Stimulated activated naive CD8-positive, alpha-beta T cell treated with anti-CD3 and anti-CD28 coated beads, Interleukin-15, Interleukin-2, amounts not matched to agents 100 U/mL and 50 U/mL, for 24 hours (primary cell): ENCODE results near the gene NBPF19.
"Not testable (repeated sequence)": the region's sequence is repeated elsewhere in the genome, so short reads cannot be mapped to it uniquely, and the experiment has no call there.

Source experiments
- ATAC-seq: fragments of 150-1000 bp; cut with Tn5 transposase; one replicate; pipeline ENCODE4 v1.10.0; 2021
- DNase-seq: peaks from one replicate; pipeline ENCODE4 v3.0.0; 2021

NBPF19 gene, protein sequence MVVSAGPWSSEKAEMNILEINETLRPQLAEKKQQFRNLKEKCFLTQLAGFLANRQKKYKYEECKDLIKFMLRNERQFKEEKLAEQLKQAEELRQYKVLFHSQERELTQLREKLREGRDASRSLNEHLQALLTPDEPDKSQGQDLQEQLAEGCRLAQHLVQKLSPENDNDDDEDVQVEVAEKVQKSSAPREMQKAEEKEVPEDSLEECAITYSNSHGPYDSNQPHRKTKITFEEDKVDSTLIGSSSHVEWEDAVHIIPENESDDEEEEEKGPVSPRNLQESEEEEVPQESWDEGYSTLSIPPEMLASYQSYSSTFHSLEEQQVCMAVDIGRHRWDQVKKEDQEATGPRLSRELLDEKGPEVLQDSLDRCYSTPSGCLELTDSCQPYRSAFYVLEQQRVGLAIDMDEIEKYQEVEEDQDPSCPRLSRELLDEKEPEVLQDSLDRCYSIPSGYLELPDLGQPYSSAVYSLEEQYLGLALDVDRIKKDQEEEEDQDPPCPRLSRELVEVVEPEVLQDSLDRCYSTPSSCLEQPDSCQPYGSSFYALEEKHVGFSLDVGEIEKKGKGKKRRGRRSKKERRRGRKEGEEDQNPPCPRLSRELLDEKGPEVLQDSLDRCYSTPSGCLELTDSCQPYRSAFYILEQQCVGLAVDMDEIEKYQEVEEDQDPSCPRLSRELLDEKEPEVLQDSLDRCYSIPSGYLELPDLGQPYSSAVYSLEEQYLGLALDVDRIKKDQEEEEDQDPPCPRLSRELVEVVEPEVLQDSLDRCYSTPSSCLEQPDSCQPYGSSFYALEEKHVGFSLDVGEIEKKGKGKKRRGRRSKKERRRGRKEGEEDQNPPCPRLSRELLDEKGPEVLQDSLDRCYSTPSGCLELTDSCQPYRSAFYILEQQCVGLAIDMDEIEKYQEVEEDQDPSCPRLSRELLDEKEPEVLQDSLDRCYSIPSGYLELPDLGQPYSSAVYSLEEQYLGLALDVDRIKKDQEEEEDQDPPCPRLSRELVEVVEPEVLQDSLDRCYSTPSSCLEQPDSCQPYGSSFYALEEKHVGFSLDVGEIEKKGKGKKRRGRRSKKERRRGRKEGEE (N-terminal part only)

DNA sequence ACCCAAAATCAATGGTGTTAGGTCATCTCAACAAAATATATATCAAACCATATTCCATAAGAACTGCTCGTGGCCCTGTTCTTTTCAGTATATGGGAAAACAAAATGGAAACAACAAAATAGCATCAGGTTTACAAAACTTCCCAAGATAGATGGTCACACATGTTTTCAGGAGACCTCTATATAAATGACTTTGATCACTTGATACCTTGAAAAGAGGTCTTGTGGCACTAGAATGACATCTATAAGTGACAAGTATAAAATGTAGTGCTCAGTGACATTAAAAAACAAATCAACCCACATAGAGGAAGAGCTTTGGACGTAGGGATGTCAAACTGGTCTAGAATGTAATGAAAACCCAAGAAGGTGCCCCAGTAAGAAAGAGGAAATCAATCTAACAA, at the start of gene NBPF19:
Gene NBPF19 (plus strand): TSS at position 301 of the 400 bp plus-strand sequence. CDS start 888 bp downstream, outside the sequence.
- ATAC-seq, DNase-seq: not testable (repeated sequence)

DNA sequence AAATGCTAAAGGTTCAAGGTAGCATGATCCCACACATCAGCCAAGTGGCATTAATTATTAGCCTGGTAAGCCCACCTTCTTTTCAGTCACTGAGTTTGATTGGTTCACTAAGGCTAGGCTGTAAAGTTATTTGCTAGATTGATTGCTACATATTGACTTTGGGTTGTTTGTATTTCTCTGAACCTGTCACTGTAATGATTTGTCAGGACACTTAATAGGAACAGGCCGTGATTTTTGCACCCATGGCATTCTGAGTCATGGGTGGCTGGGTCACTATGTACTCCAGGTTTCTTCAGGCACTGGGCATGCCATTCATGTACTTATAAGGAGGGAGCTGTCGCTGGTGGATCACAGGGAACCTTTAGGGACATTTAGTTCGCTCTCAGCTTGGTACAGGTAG, 46.5 kb upstream of the NBPF19 start:
- not testable (repeated sequence) for DNase-seq, ATAC-seq

DNA sequence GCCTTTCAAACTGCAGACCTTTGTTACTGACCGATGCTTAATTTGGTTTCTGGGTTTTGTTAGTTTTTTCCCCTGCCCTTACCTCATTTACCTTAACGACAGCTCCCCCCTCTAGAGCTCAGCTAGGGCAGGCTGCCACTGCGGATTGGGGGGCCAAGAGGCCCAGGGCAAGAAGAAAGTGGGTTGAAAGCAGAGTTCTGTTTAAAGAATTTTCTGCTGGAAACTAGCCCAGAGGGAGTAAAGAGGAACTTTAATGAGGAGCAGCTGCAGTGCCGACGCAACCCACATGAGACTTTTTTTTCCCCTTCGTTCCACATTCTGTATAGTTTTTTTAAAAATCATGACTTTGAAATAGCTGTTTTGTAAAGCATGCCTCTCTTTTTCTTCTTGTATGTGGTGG, 29.4 kb upstream of the NBPF19 start:
- DNase-seq, ATAC-seq: not testable (repeated sequence)

DNA sequence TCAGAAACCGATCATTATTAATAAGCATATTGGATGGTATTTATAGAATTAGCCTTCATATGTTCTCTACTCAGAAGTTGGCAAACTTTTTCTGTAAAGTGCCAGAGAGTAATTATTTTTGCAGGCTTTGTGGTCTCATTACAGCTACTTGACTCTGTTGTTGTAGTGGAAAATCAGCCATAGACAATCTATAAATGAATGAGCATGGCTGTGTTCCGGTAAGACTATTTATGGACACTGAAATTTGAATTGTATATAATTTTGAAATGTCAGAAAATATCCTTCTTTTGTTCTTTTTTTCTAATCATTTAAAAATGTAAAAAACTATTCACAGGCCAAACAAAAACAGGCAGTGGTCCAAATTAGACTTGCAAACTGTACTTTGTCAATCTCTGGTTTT, 22.6 kb upstream of the NBPF19 start:
- not testable (repeated sequence) for DNase-seq, ATAC-seq

DNA sequence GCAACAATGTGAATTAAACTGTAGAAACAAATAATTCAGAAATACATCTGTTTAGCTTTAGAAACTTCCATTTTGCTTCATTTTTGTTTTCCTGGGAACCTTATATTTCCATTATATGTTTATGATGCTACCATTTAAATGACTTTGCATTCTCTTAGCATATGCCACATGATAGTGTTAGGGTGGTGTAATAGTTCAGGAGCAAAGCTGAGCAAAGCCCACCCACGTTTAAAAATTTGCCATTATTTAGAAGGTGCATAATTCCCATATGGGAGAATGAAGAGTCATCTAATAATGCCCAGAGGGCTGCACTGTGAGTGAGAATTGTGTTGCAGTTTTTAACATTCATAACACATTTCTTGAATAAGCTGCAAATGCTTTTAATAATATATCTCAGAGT, 22.2 kb upstream of the NBPF19 start:
- DNase-seq, ATAC-seq: not testable (repeated sequence)

DNA sequence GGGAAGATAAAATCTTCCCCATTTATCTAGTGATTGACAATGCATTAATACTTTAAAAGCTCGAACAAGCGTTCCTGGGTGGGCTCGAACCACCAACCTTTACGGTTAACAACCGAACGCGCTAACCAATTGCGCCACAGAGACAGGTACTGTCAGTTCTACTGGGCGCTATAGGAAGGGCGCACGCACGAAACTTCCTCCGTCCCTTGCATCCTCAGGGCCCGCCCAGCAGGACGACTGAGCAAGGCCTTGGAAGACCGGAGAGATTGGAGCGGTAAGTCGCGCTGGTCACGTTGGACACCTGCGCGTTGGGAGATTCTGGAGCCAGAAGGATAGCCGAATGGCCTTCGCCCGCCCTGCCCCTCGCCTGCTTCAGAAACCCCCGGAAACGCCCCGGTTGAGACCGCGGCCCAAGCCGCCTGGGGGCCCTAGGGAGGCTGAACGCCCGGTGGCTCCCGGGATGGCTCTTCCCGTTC, 83.5 kb downstream of the NBPF19 start:
- ATAC-seq: not testable (repeated sequence)

DNA sequence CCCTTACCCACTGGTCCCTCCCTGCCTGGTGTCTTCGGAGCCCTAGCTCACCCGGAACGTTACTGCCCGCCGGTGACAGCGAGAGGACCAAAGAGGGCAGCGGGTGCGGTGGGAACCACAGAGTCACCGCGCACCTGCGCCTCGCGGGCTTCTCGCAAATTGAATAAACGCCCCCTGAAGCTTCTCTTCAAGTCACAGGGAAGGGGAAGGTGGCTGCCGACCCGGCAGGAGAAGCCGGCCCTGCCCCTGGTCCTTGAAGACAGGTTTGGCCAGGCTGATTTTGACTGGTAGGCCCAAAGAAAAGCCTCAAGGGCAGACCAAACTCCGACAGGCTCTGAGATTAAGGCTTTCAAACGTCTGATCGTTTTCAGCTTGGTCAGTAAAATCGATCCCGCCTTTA, 87.0 kb downstream of the NBPF19 start:
- DNase-seq, ATAC-seq: not testable (repeated sequence)

More for the DNA sequence above, 83.5 kb downstream of the NBPF19 start:
- DNase-seq: peak; percentile 74

DNA sequence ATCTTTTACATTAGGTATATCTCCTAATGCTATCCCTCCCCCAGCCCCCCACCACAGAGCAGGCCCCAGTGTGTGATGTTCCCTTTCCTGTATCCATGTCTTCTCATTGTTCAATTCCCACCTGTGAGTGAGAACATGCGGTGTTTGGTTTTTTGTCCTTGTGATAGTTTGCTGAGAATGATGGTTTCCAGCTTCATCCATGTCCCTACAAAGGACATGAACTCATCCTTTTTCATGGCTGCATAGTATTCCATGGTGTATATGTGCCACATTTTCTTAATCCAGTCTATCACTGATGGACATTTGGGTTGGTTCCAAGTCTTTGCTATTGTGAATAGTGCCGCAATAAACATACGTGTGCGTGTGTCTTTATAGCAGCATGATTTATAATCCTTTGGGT, 90.6 kb downstream of the NBPF19 start:
- not testable (repeated sequence) for DNase-seq, ATAC-seq

DNA sequence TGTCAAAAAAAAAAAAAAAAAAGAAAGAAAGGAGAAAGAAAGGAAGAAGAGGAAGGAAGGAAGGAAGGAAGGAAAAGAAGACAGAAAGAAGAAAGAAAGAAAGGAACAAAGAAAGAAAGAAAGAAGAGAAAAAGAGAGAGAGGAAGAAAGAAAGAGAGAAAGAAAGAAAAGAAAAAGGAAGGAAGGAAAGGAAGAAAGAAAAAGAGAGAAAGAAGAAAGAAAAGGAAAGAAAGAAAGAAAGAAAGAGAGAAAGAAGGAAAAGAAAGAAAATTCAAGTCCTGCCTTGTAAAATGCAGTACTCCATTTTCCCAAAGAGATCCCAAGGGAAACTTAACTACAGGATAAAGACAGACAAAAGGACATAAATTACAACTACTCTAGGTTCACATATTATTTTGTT, 97.9 kb downstream of the NBPF19 start:
- not testable (repeated sequence) for ATAC-seq

DNA sequence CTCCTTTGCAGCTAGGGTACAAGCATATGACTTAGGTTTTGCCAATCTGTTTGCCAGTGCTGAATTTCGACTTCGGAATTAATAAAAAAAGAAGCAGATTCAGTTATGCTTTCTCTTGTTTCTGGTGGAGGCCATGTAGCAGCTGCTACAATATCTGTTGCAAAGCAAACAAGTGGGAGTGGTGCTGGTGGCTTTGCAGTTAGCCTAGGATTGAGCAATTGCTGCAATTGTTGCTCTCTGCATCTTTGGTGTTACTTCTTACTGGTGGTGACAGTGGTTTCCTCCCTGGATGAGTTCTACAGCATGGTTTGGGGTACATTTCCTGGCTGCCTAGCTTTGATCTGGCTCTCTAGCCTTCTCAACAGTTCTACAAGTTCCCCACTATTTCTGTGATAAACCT, 110.7 kb downstream of the NBPF19 start:
- DNase-seq, ATAC-seq: not testable (repeated sequence)

More for the DNA sequence above, 97.9 kb downstream of the NBPF19 start:
- not testable (repeated sequence) for DNase-seq
